ENCODE results near the gene HRNR. TPM values are rescaled to one million over a fixed set of nuclear protein-coding genes. Genes with fewer than 3 reads are reported as not detected.

HRNR gene
- total RNA-seq, 1 experiment from 2014 or later: not detected

DNA sequence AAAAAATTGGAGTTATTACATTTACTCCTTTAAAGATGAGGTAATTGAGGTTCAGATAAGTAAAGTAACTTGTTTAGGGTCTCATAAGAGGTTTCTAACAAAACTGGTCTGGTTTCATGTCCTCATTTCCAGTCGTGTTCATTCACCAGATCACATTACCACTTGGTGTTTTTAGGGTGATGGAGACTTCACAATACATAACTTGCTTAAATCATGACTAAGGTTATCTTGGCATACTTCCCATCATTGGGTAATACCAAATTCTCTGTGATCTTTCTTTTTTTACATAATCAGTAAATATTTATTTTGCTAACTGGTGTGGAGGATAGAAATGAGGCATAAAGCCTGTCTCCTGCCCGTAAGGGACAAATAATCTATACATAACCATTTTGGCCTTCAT is 33.4 kb downstream of the HRNR start:
- TF ChIP-seq, protein P1, sequence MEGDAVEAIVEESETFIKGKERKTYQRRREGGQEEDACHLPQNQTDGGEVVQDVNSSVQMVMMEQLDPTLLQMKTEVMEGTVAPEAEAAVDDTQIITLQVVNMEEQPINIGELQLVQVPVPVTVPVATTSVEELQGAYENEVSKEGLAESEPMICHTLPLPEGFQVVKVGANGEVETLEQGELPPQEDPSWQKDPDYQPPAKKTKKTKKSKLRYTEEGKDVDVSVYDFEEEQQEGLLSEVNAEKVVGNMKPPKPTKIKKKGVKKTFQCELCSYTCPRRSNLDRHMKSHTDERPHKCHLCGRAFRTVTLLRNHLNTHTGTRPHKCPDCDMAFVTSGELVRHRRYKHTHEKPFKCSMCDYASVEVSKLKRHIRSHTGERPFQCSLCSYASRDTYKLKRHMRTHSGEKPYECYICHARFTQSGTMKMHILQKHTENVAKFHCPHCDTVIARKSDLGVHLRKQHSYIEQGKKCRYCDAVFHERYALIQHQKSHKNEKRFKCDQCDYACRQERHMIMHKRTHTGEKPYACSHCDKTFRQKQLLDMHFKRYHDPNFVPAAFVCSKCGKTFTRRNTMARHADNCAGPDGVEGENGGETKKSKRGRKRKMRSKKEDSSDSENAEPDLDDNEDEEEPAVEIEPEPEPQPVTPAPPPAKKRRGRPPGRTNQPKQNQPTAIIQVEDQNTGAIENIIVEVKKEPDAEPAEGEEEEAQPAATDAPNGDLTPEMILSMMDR (IDR thresholded peaks at IDR 0.05; ENCODE audit: unreplicated experiment): no peak
- Mint-ChIP-seq H3K4me3 (ENCODE audit: low read depth, unreplicated experiment) (no peak overlapping the region), H3K4me1 (ENCODE audit: low read depth, unreplicated experiment) (peaks cover 19% of the 10 kb centered on the region), H3K27ac (ENCODE audit: unreplicated experiment) (no peak overlapping the region), H3K27me3 (ENCODE audit: unreplicated experiment) (peaks cover 53% of the 10 kb centered on the region), H3K9me3 (ENCODE audit: low read depth, unreplicated experiment) (no peaks in the 10 kb centered on the region), H3K36me3 (ENCODE audit: insufficient read depth, unreplicated experiment) (peaks cover 8% of the 10 kb centered on the region)
- CTCF ChIA-PET: interaction anchor here (0.9 to 1.8 kb wide), 2 partner anchors 18 to 268 kb away, joined by 3 to 11 read pairs; no protein-coding TSS in a partner anchor
- no TSS peak for BruUV-seq (replicated peaks)
- no peak for DNase-seq
- intact Hi-C loops (cut with micrococcal nuclease; ENCODE audit: unreplicated experiment): loop anchor here (1.0 to 5.0 kb wide), 2 partner anchors 202 to 251 kb away; no protein-coding TSS in a partner anchor

DNA sequence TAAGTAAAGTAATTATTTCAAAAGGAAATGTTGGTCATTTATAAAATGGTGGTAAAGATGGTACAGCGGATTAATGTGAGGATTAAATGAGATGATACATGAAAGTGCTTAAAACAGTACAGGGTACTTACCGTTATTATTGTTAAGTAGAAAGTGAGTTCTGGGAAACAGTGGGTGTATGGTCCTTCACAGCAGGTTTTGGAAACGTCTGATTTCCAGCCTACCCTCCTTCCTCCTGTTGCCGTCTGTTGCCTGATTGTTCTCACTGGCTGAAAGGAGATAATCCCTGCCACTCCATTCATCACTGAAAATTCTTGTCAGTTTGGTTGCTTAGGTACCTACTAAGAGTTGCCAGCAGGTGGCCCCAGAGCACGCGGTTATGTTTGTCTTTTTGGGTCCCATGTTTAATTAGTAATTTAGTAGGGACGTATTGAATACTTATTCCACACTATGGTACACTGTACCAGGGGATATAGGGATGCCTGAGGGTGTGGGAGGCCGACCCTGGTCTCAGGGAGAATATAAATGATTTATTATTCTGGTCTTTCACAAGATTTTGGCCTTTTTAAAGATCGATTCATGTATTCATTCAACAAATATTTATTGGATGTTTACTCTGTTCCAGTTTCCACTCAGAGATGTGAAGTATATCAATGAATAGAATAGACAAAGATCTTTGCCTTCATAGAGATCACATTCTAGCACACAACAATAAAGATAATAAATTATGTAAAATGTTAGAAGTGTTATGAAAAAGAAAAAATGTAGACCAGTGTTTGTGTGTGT is 34.1 kb downstream of the HRNR start:
- CTCF ChIA-PET: interaction anchor here (1.0 to 4.1 kb wide), 6 partner anchors 142 to 270 kb away, joined by 3 to 47 read pairs (median 6); no protein-coding TSS in a partner anchor
- Mint-ChIP-seq H3K4me3 (ENCODE audit: low read depth, unreplicated experiment) (peak overlapping the region; percentile 71), H3K27ac (ENCODE audit: unreplicated experiment) (no peak overlapping the region), H3K9me3 (ENCODE audit: low read depth, unreplicated experiment) (no peaks in the 10 kb centered on the region), H3K36me3 (ENCODE audit: insufficient read depth, unreplicated experiment) (peaks cover 8% of the 10 kb centered on the region), H3K27me3 (ENCODE audit: unreplicated experiment) (peaks cover 61% of the 10 kb centered on the region), H3K4me1 (ENCODE audit: low read depth, unreplicated experiment) (peaks cover 27% of the 10 kb centered on the region)
- peak; percentile 77 for DNase-seq
- BruUV-seq (replicated peaks): no TSS peak
- TF ChIP-seq, protein P1 (IDR thresholded peaks at IDR 0.05; ENCODE audit: unreplicated experiment): peak; percentile 71
- intact Hi-C loops (cut with micrococcal nuclease; ENCODE audit: unreplicated experiment): loop anchor here (1.0 to 5.0 kb wide), 4 partner anchors 157 to 253 kb away; no protein-coding TSS in a partner anchor

DNA sequence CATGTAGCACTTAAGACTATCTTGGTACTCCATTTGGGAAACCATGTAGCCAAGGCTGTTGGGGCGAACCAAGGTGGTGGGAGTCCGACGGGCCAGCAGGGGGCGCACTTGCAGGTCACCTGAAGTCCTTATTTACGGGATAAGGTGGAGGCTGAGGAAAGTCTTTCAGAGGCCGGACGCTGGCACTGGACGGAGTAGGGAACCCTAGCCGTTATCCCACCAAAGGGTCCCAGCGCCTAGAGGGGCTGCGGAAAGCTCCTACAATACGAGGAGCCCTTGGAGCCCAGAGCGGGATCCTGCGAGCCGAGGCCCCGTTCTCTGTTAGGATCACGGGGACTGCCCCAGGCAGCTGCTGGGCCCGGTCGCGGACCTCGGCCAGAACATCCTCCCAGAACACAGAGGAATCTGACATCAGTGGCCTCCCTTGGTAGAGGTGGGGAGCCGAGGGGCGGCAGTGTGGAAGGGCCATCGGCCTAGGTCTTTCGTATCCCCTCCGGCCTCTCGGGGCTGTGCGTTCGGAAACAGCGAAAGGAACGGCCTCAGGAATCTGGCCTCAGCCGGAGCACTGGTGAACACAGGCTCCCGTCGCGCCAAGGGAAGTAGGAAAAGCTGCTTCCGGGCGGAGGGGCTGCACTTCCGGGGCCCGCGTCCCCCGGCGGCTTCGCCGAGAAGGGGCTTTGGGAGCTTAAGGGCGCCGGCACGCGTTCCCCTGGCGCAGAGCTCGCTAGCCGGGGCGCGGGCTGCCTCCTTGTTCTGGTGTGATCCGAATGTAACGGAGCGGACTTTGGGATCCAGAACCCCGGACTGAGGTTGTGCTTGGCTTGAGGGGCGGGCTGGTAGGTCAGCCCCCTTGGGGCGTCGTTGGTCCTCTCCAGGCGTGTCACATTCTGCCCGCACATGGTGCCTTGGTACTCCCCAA is 35.1 kb downstream of the HRNR start:
- CTCF ChIA-PET: interaction anchor here (0.7 to 4.1 kb wide), 9 partner anchors 9 to 271 kb away, joined by 3 to 47 read pairs (median 3); no protein-coding TSS in a partner anchor
- Mint-ChIP-seq H3K9me3 (ENCODE audit: low read depth, unreplicated experiment) (no peaks in the 10 kb centered on the region), H3K4me1 (ENCODE audit: low read depth, unreplicated experiment) (peaks cover 27% of the 10 kb centered on the region), H3K27me3 (ENCODE audit: unreplicated experiment) (peaks cover 61% of the 10 kb centered on the region), H3K27ac (ENCODE audit: unreplicated experiment) (no peak overlapping the region), H3K36me3 (ENCODE audit: insufficient read depth, unreplicated experiment) (peaks cover 8% of the 10 kb centered on the region), H3K4me3 (ENCODE audit: low read depth, unreplicated experiment) (peak overlapping the region; percentile 71)
- TF ChIP-seq, protein P1 (IDR thresholded peaks at IDR 0.05; ENCODE audit: unreplicated experiment): peak; percentile 96
- intact Hi-C loops (cut with micrococcal nuclease; ENCODE audit: unreplicated experiment): loop anchor here (1.0 to 5.0 kb wide), 3 partner anchors 158 to 269 kb away; no protein-coding TSS in a partner anchor
- BruUV-seq (replicated peaks): no TSS peak
- DNase-seq: peak; percentile 87
